Measurements from ENCODE around the gene TMPRSS4. TPM values are rescaled to one million over a fixed set of nuclear protein-coding genes. Genes with fewer than 3 reads are reported as not detected.

The TMPRSS4 gene
- polyA plus RNA-seq, 4 donors, result 20.0 to 117 (median 44.3) TPM

GRCh38 chr11:118144301-118145268 lies 67.7 kb downstream of the TMPRSS4 start:
- DNase-seq (no peak), FAIRE-seq (no peak)
- H3K4me1 ChIP-seq (ENCODE audit: control insufficient read depth in 3 of 3, insufficient read depth in 2 of 3, low read depth in 1 of 3, low read length in 2 of 3), result no peaks in the 10 kb centered on the region
- no peak overlapping the region for H3K4me3 ChIP-seq (ENCODE audit: low read depth in 1 of 3, low read length in 3 of 3)
- H3K27me3 ChIP-seq (ENCODE audit: control insufficient read depth in 3 of 3, insufficient read depth in 3 of 3, low read length in 3 of 3), result peaks cover 0 to 67% (median 1%) of the 10 kb centered on the region in 3 donors
- no peak overlapping the region for H3K27ac ChIP-seq (ENCODE audit: low read depth in 1 of 3, low read length in 2 of 3)
- no peaks in the 10 kb centered on the region for H3K36me3 ChIP-seq (ENCODE audit: control insufficient read depth in 3 of 3, insufficient read depth in 2 of 3, low read depth in 1 of 3, low read length in 3 of 3)
- WGBS, 3 donors, result 56 to 59% (median 59%) methylated on average over 20 of the region's 20 CpGs
- H3K9me3 ChIP-seq (ENCODE audit: control insufficient read depth in 2 of 2, insufficient read depth in 1 of 2, low read depth in 1 of 2, low read length in 1 of 2), result no peaks in the 10 kb centered on the region

DNA sequence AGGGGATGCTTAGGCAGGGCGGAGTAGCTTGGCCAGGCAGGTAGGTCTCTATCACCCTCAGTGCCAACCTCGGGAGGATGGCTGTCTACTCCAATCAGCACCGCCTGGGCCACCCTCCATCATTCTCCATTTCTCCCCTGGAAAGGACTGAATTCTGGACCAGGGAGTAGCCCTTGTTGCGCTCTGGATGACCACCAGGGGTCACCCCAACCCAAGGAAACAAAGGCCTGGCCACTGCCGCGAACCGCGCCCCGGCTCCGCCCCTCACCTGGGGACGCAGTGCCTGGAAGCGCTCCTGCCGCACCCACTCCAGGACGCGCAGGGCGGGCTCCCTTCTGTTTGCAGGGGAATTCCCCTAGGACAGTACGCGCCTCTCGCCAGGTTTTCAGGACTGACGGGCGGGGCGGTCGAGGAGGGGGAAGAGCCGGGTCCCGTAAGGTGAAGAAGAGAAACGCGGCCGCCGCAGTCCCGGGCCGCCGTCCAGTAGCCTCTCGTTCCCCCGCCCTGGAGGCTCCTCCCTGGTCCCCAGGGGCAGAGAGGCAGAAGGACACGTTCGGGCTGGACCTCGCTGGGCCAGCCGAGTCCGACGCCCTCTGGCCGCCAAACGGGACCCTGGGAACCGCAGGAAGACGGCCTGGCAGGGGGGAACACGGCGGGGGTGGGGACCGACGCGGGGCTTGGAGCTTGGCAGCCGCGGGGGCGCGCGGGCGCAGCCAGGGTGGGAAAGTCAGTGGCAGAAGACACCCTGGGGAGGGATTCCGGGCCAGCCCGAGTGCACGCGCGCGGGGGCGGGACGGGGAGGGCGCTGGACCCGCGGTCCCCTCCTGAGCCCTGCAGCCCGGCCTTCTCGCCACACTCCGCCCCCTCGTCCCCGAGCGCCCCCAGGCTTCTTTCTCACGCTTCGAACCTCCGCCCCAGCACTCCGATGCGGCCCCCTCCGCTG lies 68.7 kb downstream of the TMPRSS4 start:
- Histone ChIP-seq H3K36me3 (ENCODE audit: control insufficient read depth in 3 of 3, insufficient read depth in 2 of 3, low read depth in 1 of 3, low read length in 3 of 3) (no peaks in the 10 kb centered on the region), H3K9me3 (ENCODE audit: control insufficient read depth in 2 of 2, insufficient read depth in 1 of 2, low read depth in 1 of 2, low read length in 1 of 2) (no peaks in the 10 kb centered on the region), H3K27ac (ENCODE audit: low read depth in 1 of 3, low read length in 2 of 3) (no peak overlapping the region), H3K4me3 (ENCODE audit: low read depth in 1 of 3, low read length in 3 of 3) (peak overlapping the region; percentile 26 to 62 (median 40)), H3K27me3 (ENCODE audit: control insufficient read depth in 3 of 3, insufficient read depth in 3 of 3, low read length in 3 of 3) (peaks cover 0 to 69% (median 1%) of the 10 kb centered on the region in 3 donors), H3K4me1 (ENCODE audit: control insufficient read depth in 3 of 3, insufficient read depth in 2 of 3, low read depth in 1 of 3, low read length in 2 of 3) (no peaks in the 10 kb centered on the region)
- DNase-seq (peak; percentile 91 to 94), FAIRE-seq (no peak)
- WGBS, 3 donors, result 1 to 2% (median 2%) methylated on average over 53 to 78 of the region's 78 CpGs

- Histone ChIP-seq H3K36me3 (ENCODE audit: control insufficient read depth in 3 of 3, insufficient read depth in 2 of 3, low read depth in 1 of 3, low read length in 3 of 3) (no peaks in the 10 kb centered on the region), H3K4me3 (ENCODE audit: low read depth in 1 of 3, low read length in 3 of 3) (no peak overlapping the region), H3K27me3 (ENCODE audit: control insufficient read depth in 3 of 3, insufficient read depth in 3 of 3, low read length in 3 of 3) (peaks cover 0 to 75% (median 1%) of the 10 kb centered on the region in 3 donors), H3K4me1 (ENCODE audit: control insufficient read depth in 3 of 3, insufficient read depth in 2 of 3, low read depth in 1 of 3, low read length in 2 of 3) (no peaks in the 10 kb centered on the region), H3K27ac (ENCODE audit: low read depth in 1 of 3, low read length in 2 of 3) (no peak overlapping the region), H3K9me3 (ENCODE audit: control insufficient read depth in 2 of 2, insufficient read depth in 1 of 2, low read depth in 1 of 2, low read length in 1 of 2) (no peaks in the 10 kb centered on the region)
- FAIRE-seq (no peak), DNase-seq (no peak)
- 89 to 93% (median 91%) methylated on average over 6 of the region's 6 CpGs for WGBS, 3 donors
Observed at GRCh38 chr11:118146554-118146953, 69.7 kb downstream of the TMPRSS4 start.

DNA sequence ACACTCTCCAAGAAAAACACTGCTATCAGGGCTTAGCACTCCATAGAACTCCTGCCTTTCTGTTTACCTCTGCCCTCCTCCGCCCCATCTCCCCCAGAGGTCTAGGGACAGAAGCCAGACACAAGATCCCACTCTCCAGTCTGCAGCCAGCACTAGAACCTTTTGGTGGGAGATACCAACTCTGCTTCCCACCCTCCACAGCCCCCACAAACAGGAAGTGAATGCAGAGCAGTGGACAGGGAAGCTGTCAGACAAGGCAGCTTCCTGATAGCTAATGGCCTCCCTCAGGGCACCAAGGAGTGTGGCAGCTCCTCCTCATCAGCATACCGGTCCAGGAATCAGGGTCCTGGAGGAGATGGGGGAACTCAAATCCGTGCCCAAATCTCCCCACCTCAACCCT lies 70.6 kb downstream of the TMPRSS4 start:
- peaks cover 0 to 5% (median 0%) of the 10 kb centered on the region in 3 donors for H3K4me1 ChIP-seq (ENCODE audit: control insufficient read depth in 3 of 3, insufficient read depth in 2 of 3, low read depth in 1 of 3, low read length in 2 of 3)
- no peaks in the 10 kb centered on the region for H3K9me3 ChIP-seq (ENCODE audit: control insufficient read depth in 2 of 2, insufficient read depth in 1 of 2, low read depth in 1 of 2, low read length in 1 of 2)
- H3K4me3 ChIP-seq (ENCODE audit: low read depth in 1 of 3, low read length in 3 of 3), result no peak overlapping the region
- H3K27ac ChIP-seq (ENCODE audit: low read depth in 1 of 3, low read length in 2 of 3), result no peak overlapping the region
- no peaks in the 10 kb centered on the region for H3K36me3 ChIP-seq (ENCODE audit: control insufficient read depth in 3 of 3, insufficient read depth in 2 of 3, low read depth in 1 of 3, low read length in 3 of 3)
- peaks cover 4 to 78% (median 5%) of the 10 kb centered on the region in 3 donors for H3K27me3 ChIP-seq (ENCODE audit: control insufficient read depth in 3 of 3, insufficient read depth in 3 of 3, low read length in 3 of 3)
- WGBS, 3 donors, result 65 to 69% (median 68%) methylated on average over 3 of the region's 3 CpGs
- FAIRE-seq (no peak), DNase-seq (no peak)

GRCh38 chr11:118148240-118148639 lies 71.4 kb downstream of the TMPRSS4 start:
- H3K36me3 ChIP-seq (ENCODE audit: control insufficient read depth in 3 of 3, insufficient read depth in 2 of 3, low read depth in 1 of 3, low read length in 3 of 3), result no peaks in the 10 kb centered on the region

DNA sequence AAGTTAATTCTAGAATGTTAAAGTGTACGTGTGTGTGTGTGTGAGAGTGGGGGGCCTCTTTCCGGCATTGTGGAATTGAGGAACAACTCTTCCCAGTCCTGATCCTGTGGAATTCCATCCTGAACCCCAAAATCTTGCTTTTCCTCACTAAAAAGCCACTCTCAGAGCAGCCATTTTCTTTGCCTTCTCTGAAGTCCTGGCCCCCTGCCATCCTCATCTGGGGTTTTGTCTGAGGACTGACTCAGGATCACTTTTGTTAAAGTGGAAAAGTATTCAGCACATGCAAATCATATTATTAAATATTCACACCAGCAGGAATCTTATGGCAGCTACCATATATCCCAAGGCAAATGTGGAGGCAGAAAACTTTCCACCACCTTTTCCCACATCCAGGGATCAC lies 72.0 kb downstream of the TMPRSS4 start:
- FAIRE-seq, result no peak
- no peak overlapping the region for H3K4me3 ChIP-seq (ENCODE audit: low read depth in 1 of 3, low read length in 3 of 3)
- H3K4me1 ChIP-seq (ENCODE audit: control insufficient read depth in 3 of 3, insufficient read depth in 2 of 3, low read depth in 1 of 3, low read length in 2 of 3), result peaks cover 0 to 16% (median 2%) of the 10 kb centered on the region in 3 donors
- no peaks in the 10 kb centered on the region for H3K9me3 ChIP-seq (ENCODE audit: control insufficient read depth in 2 of 2, insufficient read depth in 1 of 2, low read depth in 1 of 2, low read length in 1 of 2)
- H3K36me3 ChIP-seq (ENCODE audit: control insufficient read depth in 3 of 3, insufficient read depth in 2 of 3, low read depth in 1 of 3, low read length in 3 of 3), result no peaks in the 10 kb centered on the region
- WGBS, 3 donors, result 90 to 93% (median 91%) methylated on average over 2 of the region's 2 CpGs
- no peak overlapping the region for H3K27ac ChIP-seq (ENCODE audit: low read depth in 1 of 3, low read length in 2 of 3)
- H3K27me3 ChIP-seq (ENCODE audit: control insufficient read depth in 3 of 3, insufficient read depth in 3 of 3, low read length in 3 of 3), result peaks cover 7 to 78% (median 9%) of the 10 kb centered on the region in 3 donors
- no peak for DNase-seq

More at GRCh38 chr11:118148240-118148639, 71.4 kb downstream of the TMPRSS4 start:
- H3K27me3 ChIP-seq (ENCODE audit: control insufficient read depth in 3 of 3, insufficient read depth in 3 of 3, low read length in 3 of 3), result peaks cover 4 to 77% (median 7%) of the 10 kb centered on the region in 3 donors
- H3K27ac ChIP-seq (ENCODE audit: low read depth in 1 of 3, low read length in 2 of 3), result no peak overlapping the region
- H3K4me3 ChIP-seq (ENCODE audit: low read depth in 1 of 3, low read length in 3 of 3), result no peak overlapping the region
- DNase-seq, result no peak
- no peak for FAIRE-seq
- 86 to 87% (median 87%) methylated on average over 8 of the region's 8 CpGs for WGBS, 3 donors
- no peaks in the 10 kb centered on the region for H3K9me3 ChIP-seq (ENCODE audit: control insufficient read depth in 2 of 2, insufficient read depth in 1 of 2, low read depth in 1 of 2, low read length in 1 of 2)
- peaks cover 0 to 11% (median 2%) of the 10 kb centered on the region in 3 donors for H3K4me1 ChIP-seq (ENCODE audit: control insufficient read depth in 3 of 3, insufficient read depth in 2 of 3, low read depth in 1 of 3, low read length in 2 of 3)

DNA sequence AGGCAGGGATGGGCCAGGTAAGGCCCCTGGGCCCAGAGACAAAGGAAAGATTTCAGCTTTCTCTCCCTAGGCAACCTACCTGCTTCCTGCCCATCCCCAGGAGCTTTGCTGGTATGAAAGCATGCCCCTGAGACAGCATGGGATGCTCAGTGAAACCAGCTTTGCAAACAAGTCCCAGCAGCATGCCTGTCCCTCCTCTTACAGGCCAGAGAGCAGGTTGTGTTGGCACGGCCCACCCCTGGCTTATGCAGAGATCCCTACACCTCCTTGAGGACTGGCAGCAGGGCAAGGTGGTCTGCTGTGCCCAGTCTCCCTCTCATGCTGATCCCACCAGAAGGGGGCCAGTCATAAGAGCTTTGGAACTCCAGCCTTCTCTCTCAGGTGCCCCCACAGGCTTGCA lies 72.6 kb downstream of the TMPRSS4 start:
- Histone ChIP-seq H3K4me1 (ENCODE audit: control insufficient read depth in 3 of 3, insufficient read depth in 2 of 3, low read depth in 1 of 3, low read length in 2 of 3) (peaks cover 0 to 22% (median 2%) of the 10 kb centered on the region in 3 donors), H3K4me3 (ENCODE audit: low read depth in 1 of 3, low read length in 3 of 3) (no peak overlapping the region), H3K27me3 (ENCODE audit: control insufficient read depth in 3 of 3, insufficient read depth in 3 of 3, low read length in 3 of 3) (peaks cover 11 to 78% (median 13%) of the 10 kb centered on the region in 3 donors), H3K9me3 (ENCODE audit: control insufficient read depth in 2 of 2, insufficient read depth in 1 of 2, low read depth in 1 of 2, low read length in 1 of 2) (no peaks in the 10 kb centered on the region), H3K27ac (ENCODE audit: low read depth in 1 of 3, low read length in 2 of 3) (no peak overlapping the region), H3K36me3 (ENCODE audit: control insufficient read depth in 3 of 3, insufficient read depth in 2 of 3, low read depth in 1 of 3, low read length in 3 of 3) (no peaks in the 10 kb centered on the region)
- DNase-seq (no peak), FAIRE-seq (no peak)
- 69 to 92% (median 73%) methylated on average over 1 of the region's 1 CpG for WGBS, 3 donors

DNA sequence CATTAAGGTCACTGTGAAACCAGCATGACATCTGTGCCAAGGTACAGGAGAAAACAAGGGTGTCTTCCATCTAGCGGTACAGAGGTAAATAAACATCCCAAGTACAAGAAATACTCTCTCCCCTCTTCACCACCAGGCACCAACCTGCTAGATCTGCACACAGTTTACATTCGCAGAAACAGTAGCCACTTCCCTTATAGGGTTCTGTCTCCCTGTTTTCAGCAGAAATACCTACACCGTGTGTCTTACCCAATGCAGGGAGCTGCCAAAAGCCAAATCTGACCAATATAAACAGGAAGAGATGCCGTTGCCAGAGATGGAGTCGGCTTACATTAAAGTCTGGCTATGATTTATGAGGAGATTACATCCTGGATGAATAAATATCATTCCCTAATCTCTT lies 74.6 kb downstream of the TMPRSS4 start:
- Histone ChIP-seq H3K4me3 (ENCODE audit: low read depth in 1 of 3, low read length in 3 of 3) (no peak overlapping the region), H3K27ac (ENCODE audit: low read depth in 1 of 3, low read length in 2 of 3) (no peak overlapping the region), H3K9me3 (ENCODE audit: control insufficient read depth in 2 of 2, insufficient read depth in 1 of 2, low read depth in 1 of 2, low read length in 1 of 2) (peaks cover 0 to 2% of the 10 kb centered on the region in 2 donors), H3K27me3 (ENCODE audit: control insufficient read depth in 3 of 3, insufficient read depth in 3 of 3, low read length in 3 of 3) (peaks cover 11 to 90% (median 27%) of the 10 kb centered on the region in 3 donors), H3K4me1 (ENCODE audit: control insufficient read depth in 3 of 3, insufficient read depth in 2 of 3, low read depth in 1 of 3, low read length in 2 of 3) (peaks cover 0 to 39% (median 2%) of the 10 kb centered on the region in 3 donors), H3K36me3 (ENCODE audit: control insufficient read depth in 3 of 3, insufficient read depth in 2 of 3, low read depth in 1 of 3, low read length in 3 of 3) (no peaks in the 10 kb centered on the region)
- no peak for DNase-seq
- no peak for FAIRE-seq
- 31 to 48% (median 38%) methylated on average over 5 of the region's 5 CpGs for WGBS, 3 donors
